K562 (cell line): Measurements from ENCODE around the gene MAP1LC3B2. TPM values are rescaled to one million over a fixed set of nuclear protein-coding genes. Genes with fewer than 3 reads are reported as not detected.

ENCODE experiments used
- CEBPB ChIP-seq: fragments of 450-650 bp; IDR thresholded peaks from 2 replicates; pipeline ENCODE4 v1.6.1; 2016; ENCODE audit warnings: missing genetic modification characterization, missing compliant biosample characterization
- E4F1 ChIP-seq: fragments of 250-450 bp; sonication (Bioruptor Pico); IDR thresholded peaks from 2 replicates; pipeline ENCODE4 v1.5.0; 2021; ENCODE audit warnings: mild to moderate bottlenecking, borderline replicate concordance
- FOXK1 ChIP-seq: sonication (generic); formaldehyde crosslinking; IDR thresholded peaks from 2 replicates; pipeline ENCODE4 v1.8.0; 2022; ENCODE audit warnings: missing genetic modification reagents, mild to moderate bottlenecking, borderline replicate concordance
- GTF2F1 ChIP-seq: IDR thresholded peaks from 2 replicates; pipeline ENCODE4 v1.6.1; 2011; ENCODE audit warnings: low read depth, low read length, improper control_type of control experiment
- HES1 ChIP-seq: fragments of 450-650 bp; IDR thresholded peaks from 2 replicates; pipeline ENCODE4 v1.6.1; 2016; ENCODE audit warnings: low read depth, mild to moderate bottlenecking, moderate library complexity
- HMG20B ChIP-seq: fragments of 250-450 bp; sonication (Bioruptor Pico); IDR thresholded peaks from 2 replicates; pipeline ENCODE4 v1.5.0; 2021; ENCODE audit warnings: mild to moderate bottlenecking
- KDM2B ChIP-seq: fragments of 250-450 bp; sonication (Bioruptor Pico); IDR thresholded peaks from 2 replicates; pipeline ENCODE4 v1.8.0; 2021; ENCODE audit warnings: mild to moderate bottlenecking, moderate library complexity
- MNT ChIP-seq, 2 experiments: fragments of 450-650 bp; conservative IDR thresholded peaks; 2 replicates each; pipeline ENCODE4 v1.6.1; 2017; ENCODE audit warnings: mild to moderate bottlenecking in 2 of 2, moderate library complexity in 2 of 2
- MYC ChIP-seq, 2 experiments: fragments of 250-450 bp in 1 of 2; sonication (Bioruptor Pico) in 1 of 2; IDR thresholded peaks; 2 replicates each; pipeline versions ENCODE4 v1.5.1 to v1.6.1; 2012 to 2021; ENCODE audit warnings: low read depth in 2 of 2, borderline replicate concordance in 1 of 2, improper control_type of control experiment in 1 of 2, low read length in 1 of 2, mild to moderate bottlenecking in 1 of 2, moderate library complexity in 1 of 2
- NONO ChIP-seq, 2 experiments: fragments of 200-400 bp in 1 of 2; fragments of 450-650 bp in 1 of 2; formaldehyde crosslinking in 1 of 2; IDR thresholded peaks; 2 replicates each; pipeline ENCODE4 v1.6.1; 2017; ENCODE audit warnings: low read depth in 2 of 2, mild to moderate bottlenecking in 2 of 2, moderate library complexity in 2 of 2, low read length in 1 of 2
- STAT5A ChIP-seq: IDR thresholded peaks from 2 replicates; pipeline ENCODE4 v1.6.1; 2012; ENCODE audit warnings: low read length, inconsistent platforms, borderline replicate concordance
- TCF7 ChIP-seq: sonication (generic); IDR thresholded peaks from 2 replicates; pipeline ENCODE4 v1.6.1; 2016; ENCODE audit warnings: antibody characterized with exemption, borderline replicate concordance
- TOE1 ChIP-seq, 2 experiments: fragments of 450-650 bp in 1 of 2; sonication (generic) in 1 of 2; formaldehyde crosslinking in 1 of 2; IDR thresholded peaks; 2 replicates each; pipeline versions ENCODE4 v1.7.1 to v1.8.0; 2016 to 2022; ENCODE audit warnings: borderline replicate concordance in 2 of 2, mild to moderate bottlenecking in 2 of 2, antibody characterized with exemption in 1 of 2, inconsistent platforms in 1 of 2, low read depth in 1 of 2, missing genetic modification reagents in 1 of 2, moderate library complexity in 1 of 2
- ZNF584 ChIP-seq: fragments of 200-800 bp; sonication (Bioruptor generic); IDR thresholded peaks from 2 replicates; pipeline ENCODE4 v1.6.1; 2016; ENCODE audit warnings: low read depth, mild to moderate bottlenecking, missing genetic modification characterization, missing compliant biosample characterization
- ZSCAN29 ChIP-seq: fragments of 450-650 bp; IDR thresholded peaks from 2 replicates; pipeline ENCODE4 v1.6.1; 2017
- polyA plus RNA-seq, 8 experiments: library from polyadenylated mRNA; depleted of rRNA in 4 of 8; stranded (reverse) in 5 of 8; unstranded in 3 of 8; fragments of >200 nt; fragmentation: Nextera tagmentation in 2 of 8; fragmentation: Illumina TruSeq in 1 of 8; extraction: Ambion mirVana in 2 of 8; extraction: Trizol in 1 of 8; gene quantifications; 2 replicates each; pipeline versions ENCODE4 v1.2.1 to v1.2.3, GENCODE V29; 2011 to 2014; ENCODE audit warnings: inconsistent platforms in 1 of 8, missing spikeins in 1 of 8
- total RNA-seq, 7 experiments: library from RNA; depleted of rRNA in 6 of 7; stranded (reverse); fragments of >200 nt in 6 of 7; fragmentation: Illumina TruSeq in 2 of 7; extraction: Trizol in 2 of 7; gene quantifications; 2 replicates each; pipeline versions ENCODE4 v1.2.1 to v1.2.3, GENCODE V29; 2011 to 2021; ENCODE audit warnings: low replicate concordance in 1 of 7

Gene MAP1LC3B2
- total and polyA plus RNA-seq, 9 of the 15 experiments (the other 6 are each of a cell fraction or from before 2014, with no cell fraction given): 0.53 to 2.8 (median 0.76) TPM; not detected in 2

- TF ChIP-seq HMG20B (CRISPR knock-in tag): no peak
- peak; percentile 59; the same call in 1 of the 2 replicates for TF ChIP-seq CEBPB (tag)
- peak; percentile 87 for TF ChIP-seq TOE1 (IDR thresholded peaks at IDR 0.05; ENCODE audit: borderline replicate concordance)
- no peak for TF ChIP-seq TOE1 (CRISPR knock-in tag; IDR thresholded peaks at IDR 0.05; ENCODE audit: borderline replicate concordance, low read depth)
- no peak; the same call in 1 of the 2 replicates for TF ChIP-seq TCF7
- TF ChIP-seq NONO (IDR thresholded peaks at IDR 0.05; ENCODE audit: low read depth in 2 of 2, low read length in 1 of 2): peak in 1 of 2 experiments; percentile 34; a peak in 1 of 4 replicates
- peak; percentile 92 for TF ChIP-seq ZNF584
- peak; percentile 86 for TF ChIP-seq STAT5A
- peak; percentile 81 to 88 for TF ChIP-seq MNT (conservative IDR thresholded peaks at IDR 0.05)
- TF ChIP-seq GTF2F1: peak; percentile 73; the same call in 1 of the 2 replicates
- no peak for TF ChIP-seq FOXK1 (CRISPR knock-in tag)
- 0 out of 2 replicates have a peak, but pooled peaks have one; percentile 22 for TF ChIP-seq ZSCAN29
- peak; percentile 90 for TF ChIP-seq MYC (IDR thresholded peaks at IDR 0.05; ENCODE audit: low read depth, low read length)
- TF ChIP-seq MYC (CRISPR knock-in tag; IDR thresholded peaks at IDR 0.05; ENCODE audit: borderline replicate concordance, low read depth): no peak
- 0 out of 2 replicates have a peak, but pooled peaks have one; percentile 50 for TF ChIP-seq KDM2B (CRISPR knock-in tag)
- 0 out of 2 replicates have a peak, but pooled peaks have one; percentile 14 for TF ChIP-seq HES1
- TF ChIP-seq E4F1 (CRISPR knock-in tag): 0 out of 2 replicates have a peak, but pooled peaks have one; percentile 45
Observed at GRCh38 chr12:116559162-116559935, at the start of gene MAP1LC3B2 (continued).
